GM21360 (cell line): Measurements from ENCODE around the gene CRLF1.

ENCODE experiments used
- ATAC-seq: cut with Tn5 transposase; IDR thresholded peaks from one replicate; pipeline ENCODE4 v1.9.1; 2021; ENCODE audit warnings: mild to moderate bottlenecking, moderate library complexity; ENCODE audit not compliant: unreplicated experiment

Gene CRLF1

DNA sequence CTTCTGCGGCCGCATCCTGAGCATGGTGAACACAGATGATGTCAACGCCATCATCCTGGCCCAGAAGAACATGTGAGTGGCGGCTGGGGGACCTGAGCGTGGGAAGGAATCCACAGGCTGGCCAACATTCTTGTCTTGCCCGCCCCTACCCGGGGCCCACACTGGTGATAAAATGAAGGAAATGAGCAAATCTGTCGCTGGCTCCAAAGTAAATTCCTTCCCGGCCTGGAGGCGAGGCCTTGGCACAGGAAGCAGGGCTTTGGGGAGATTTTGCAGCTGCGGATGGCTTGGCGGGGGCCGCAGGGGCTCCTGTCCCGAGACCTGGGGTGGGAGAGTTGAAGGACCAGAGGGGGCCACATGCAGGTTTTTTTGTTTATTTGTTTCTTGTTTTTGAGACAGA, 44.5 kb downstream of the CRLF1 start:
- ATAC-seq: no peak

DNA sequence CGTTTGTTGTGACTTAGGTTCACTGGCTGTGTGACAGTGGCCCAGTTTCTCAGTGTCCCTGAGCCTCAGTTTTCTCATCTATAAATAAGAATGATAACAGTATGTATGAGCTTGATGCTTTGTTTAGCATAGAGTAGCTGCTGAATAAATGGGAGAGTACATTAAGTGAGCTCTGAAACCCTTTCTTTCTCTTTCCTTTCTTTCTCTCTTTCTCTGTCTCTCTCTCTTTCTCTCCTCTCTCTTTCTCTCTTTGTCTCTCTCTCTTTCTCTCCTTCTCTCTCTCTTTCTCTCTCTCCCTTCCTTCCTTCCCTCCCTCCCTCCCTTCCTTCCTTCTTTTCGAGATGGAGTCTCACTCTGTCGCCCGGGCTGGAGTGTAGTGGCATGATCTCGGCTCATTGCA, 46.9 kb downstream of the CRLF1 start:
- ATAC-seq: no peak

DNA sequence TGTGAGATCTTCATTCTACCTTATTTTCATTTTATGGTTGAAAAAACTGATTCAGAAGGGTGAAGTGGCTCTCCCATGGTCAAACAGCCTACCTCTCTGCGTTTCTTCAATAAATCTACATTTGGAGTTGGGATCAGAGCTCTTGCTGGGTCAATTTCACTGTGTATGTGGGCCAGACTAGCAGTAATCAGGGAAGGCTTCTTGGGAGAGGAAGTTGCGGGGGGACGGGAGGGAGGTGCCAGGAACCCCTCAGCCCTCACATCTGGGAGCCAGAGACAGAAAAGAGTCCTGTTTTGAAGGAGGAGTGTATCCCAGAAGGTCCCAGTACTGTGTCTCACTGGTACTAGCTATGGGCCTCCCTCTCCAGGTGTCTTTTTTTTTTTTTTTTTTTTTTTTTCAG, 48.0 kb downstream of the CRLF1 start:
- ATAC-seq: no peak

DNA sequence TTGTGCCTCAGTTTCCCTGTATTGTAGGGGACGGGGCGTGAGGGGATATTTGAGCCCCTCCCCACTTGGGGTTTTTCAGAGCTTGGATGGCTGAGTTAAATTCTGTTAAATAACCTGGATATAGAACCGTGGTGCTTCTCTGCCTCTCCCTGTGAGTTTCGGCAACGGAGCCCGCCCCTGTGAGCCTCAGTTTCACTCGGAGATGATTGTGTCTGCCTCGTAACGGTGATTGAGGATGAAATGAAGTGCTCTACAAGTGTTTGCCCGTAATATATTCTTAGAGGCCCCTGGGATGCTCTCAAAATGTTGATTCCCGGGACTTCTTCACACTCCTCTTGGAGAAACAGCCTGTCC, 48.4 kb downstream of the CRLF1 start:
- no peak for ATAC-seq

DNA sequence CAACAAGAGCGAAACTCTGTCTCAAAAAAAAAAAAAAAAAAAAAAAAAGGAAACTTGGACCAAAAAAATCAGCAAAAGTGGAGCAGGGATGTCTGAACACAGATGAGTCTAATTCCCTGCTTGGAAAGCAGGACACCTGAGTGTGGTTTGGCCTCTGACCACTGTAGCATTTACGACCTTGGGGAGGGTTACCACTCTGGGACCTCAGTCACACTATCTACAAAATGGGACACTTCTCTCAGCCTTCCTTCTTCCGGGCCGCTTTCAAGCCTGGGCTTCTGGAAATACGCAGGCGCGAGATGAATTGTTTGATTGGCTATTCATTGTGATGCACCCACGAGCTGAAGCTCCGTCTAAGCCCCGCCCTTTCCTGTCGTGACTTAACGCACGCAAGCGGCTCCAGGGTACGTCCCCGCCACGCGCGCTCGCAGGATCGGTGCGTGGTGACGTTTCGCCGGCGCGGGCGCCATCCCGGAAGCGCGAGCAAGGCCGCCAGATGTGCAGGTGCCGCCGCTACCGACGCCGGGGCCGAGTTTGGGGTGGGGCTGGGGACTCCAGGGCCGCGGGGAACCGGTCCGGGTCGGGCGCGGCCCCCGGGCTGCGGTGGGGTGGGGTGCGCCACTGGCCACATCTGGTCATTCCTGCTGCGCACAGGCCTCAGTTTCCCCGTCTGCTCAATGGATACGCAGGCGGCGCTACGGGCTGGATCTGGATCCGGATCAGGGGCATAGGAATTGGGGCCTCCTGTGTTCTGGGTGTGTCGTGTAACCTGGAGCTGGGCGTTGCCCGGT, 49.0 kb downstream of the CRLF1 start, which contains the start of gene KXD1:
Gene KXD1 (plus strand): TSS at position 460 of the 791 bp plus-strand sequence. CDS start 4,187 bp downstream, outside the sequence.
- peak; percentile 93 for ATAC-seq

DNA sequence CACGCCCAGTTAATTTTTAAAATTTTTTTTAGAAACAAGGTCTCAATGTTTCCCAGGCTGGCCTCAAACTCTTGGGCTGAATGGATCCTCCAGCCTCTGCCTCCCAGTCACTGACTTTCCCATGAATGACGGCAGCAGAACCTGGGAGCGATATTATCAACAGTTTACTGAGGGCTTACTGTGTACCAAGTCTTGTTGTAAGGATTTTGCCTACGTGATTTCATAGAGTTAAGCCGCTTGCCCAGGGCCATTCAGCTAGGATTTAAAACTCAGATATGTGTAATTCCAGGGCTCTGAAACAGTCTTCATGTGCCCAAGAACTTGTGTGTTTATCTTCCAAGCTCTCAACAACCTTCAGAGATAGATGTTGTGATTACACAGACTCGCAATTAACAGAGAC, 55.0 kb downstream of the CRLF1 start:
- no peak for ATAC-seq

DNA sequence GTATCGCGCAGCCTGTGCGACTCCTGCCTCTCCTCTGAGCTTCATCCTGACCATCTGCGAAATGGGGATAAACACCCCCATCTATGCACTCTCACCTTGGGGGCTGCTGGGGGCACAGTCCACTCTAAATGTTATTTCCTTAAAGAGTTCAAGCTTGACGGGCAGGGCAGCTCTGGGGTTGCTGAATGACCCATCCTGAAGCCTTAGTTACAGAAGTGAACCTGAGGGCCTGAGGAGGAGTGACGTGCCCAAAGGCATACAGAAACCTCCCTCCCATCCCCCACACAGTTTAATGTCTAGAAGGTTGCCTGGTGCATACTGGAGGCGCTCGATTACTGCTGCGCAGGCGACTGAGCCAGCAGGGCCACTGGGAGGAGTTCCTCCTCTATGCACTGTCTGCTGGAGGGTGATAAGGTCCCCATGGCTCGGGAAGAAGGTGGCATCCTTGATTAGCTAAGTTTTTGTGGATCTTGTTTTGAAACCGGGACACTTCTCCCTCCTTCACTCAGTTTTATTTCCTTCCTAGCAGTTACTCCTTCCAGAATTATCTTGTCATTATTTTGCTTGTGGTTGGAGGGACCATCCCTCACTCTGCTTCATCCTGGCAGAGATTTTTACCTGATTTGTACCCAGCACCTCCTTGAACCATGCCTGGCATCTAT, 62.7 kb downstream of the CRLF1 start:
- ATAC-seq: peak; percentile 50
